ENCODE data around the gene ATF7. TPM values are rescaled to one million over a fixed set of nuclear protein-coding genes. Genes with fewer than 3 reads are reported as not detected.

Gene ATF7
- total and polyA plus RNA-seq, 2 of the 4 experiments (the other 2 are of a cell fraction) = 7.0 to 16.3 TPM

- Histone ChIP-seq H3K56ac (ENCODE audit: extremely low read depth, insufficient read depth, low read length) (no peak overlapping the region), H4K8ac (ENCODE audit: low read depth in 2 of 2, low read length in 2 of 2) (no peak overlapping the region), H4K91ac (ENCODE audit: insufficient read depth, low read depth, low read length) (no peak overlapping the region), H3K14ac (replicated peaks; ENCODE audit: low read depth, low read length) (no peak overlapping the region), H3K4me3 (ENCODE audit: insufficient read depth, low read depth, low read length) (no peak overlapping the region), H4K5ac (ENCODE audit: low read depth, low read length) (no peak overlapping the region), H2BK5ac (ENCODE audit: low read depth, low read length, poor library complexity, severe bottlenecking) (no peak overlapping the region), H3K27me3 (ENCODE audit: control insufficient read depth, insufficient read depth, low read length) (no peaks in the 10 kb centered on the region), H2BK20ac (ENCODE audit: low read depth, low read length) (no peak overlapping the region), H2BK15ac (ENCODE audit: low read depth, low read length) (no peak overlapping the region), H3K79me1 (ENCODE audit: low read depth in 1 of 2, low read length in 2 of 2) (peaks cover 8 to 20% of the 10 kb centered on the region in 2 experiments), H3K9ac (ENCODE audit: low read depth, low read length) (no peak overlapping the region), H3K27ac (ENCODE audit: insufficient read depth, low read length) (no peak overlapping the region), H3K4me1 (ENCODE audit: control insufficient read depth, insufficient read depth, low read length) (peaks cover 4% of the 10 kb centered on the region), H2AFZ (replicated peaks; ENCODE audit: low read length, poor library complexity) (no peak overlapping the region), H2BK120ac (ENCODE audit: low read depth, low read length) (no peak overlapping the region), H2AK5ac (ENCODE audit: low read depth, low read length) (no peak overlapping the region), H4K20me1 (ENCODE audit: insufficient read depth, low read length) (no peaks in the 10 kb centered on the region), H3K18ac (ENCODE audit: low read depth, low read length) (no peak overlapping the region), H3K9me1 (ENCODE audit: insufficient read depth, low read length) (peaks cover 8% of the 10 kb centered on the region), H2AK9ac (replicated peaks; ENCODE audit: low read depth, low read length, poor library complexity) (no peak overlapping the region), H3K4me2 (ENCODE audit: low read depth, low read length) (no peak overlapping the region), H3K9me3 (ENCODE audit: control insufficient read depth, insufficient read depth, low read length) (no peaks in the 10 kb centered on the region), H3K4ac (ENCODE audit: low read depth, low read length) (no peak overlapping the region), H3K23ac (ENCODE audit: low read depth, low read length) (no peak overlapping the region), H3K36me3 (ENCODE audit: control insufficient read depth, insufficient read depth, low read length) (peaks cover 34% of the 10 kb centered on the region)
- dilution Hi-C loops (cut with HindIII; ENCODE audit: low sequenced_read_pairs, unreplicated experiment) (no loop called here), intact Hi-C loops (cut with micrococcal nuclease) (no loop called here), in situ Hi-C loops (cut with MboI; ENCODE audit: low sequenced_read_pairs) (no loop called here)
- no peak for DNase-seq
- ChIA-PET POLR2A (ENCODE audit: unreplicated experiment) (no interaction called here), CTCF (no interaction called here)
- WGBS, 2 experiments (ENCODE audit: extremely low coverage in 2 of 2, insufficient read length in 1 of 2) = no CpG with 5 or more reads among the region's 7 CpGs
- TF ChIP-seq CHD1 (IDR thresholded peaks at IDR 0.05; ENCODE audit: low read depth, low read length) (no peak), FOS (IDR thresholded peaks at IDR 0.05; ENCODE audit: low read depth, low read length) (no peak), MAFK (IDR thresholded peaks at IDR 0.05; ENCODE audit: low read depth, low read length) (no peak), RAD21 (IDR thresholded peaks at IDR 0.05; ENCODE audit: low read length) (no peak), POLR2A (IDR thresholded peaks at IDR 0.05; ENCODE audit: low read depth, low read length) (no peak), NFE2L2 (IDR thresholded peaks at IDR 0.05; ENCODE audit: low read depth, low read length) (no peak), MXI1 (IDR thresholded peaks at IDR 0.05; ENCODE audit: borderline replicate concordance, low read depth, low read length) (no peak), BHLHE40 (IDR thresholded peaks at IDR 0.05; ENCODE audit: low read depth, low read length) (no peak), CEBPB (IDR thresholded peaks at IDR 0.05; ENCODE audit: low read depth, low read length) (no peak), RFX5 (IDR thresholded peaks at IDR 0.05; ENCODE audit: low read depth, low read length) (no peak), MAZ (IDR thresholded peaks at IDR 0.05; ENCODE audit: borderline replicate concordance, low read depth, low read length) (no peak), RCOR1 (IDR thresholded peaks at IDR 0.05; ENCODE audit: insufficient replicate concordance, low read length) (no peak), SMC3 (IDR thresholded peaks at IDR 0.05; ENCODE audit: low read depth, low read length) (no peak)
- TF ChIP-seq, protein P1, sequence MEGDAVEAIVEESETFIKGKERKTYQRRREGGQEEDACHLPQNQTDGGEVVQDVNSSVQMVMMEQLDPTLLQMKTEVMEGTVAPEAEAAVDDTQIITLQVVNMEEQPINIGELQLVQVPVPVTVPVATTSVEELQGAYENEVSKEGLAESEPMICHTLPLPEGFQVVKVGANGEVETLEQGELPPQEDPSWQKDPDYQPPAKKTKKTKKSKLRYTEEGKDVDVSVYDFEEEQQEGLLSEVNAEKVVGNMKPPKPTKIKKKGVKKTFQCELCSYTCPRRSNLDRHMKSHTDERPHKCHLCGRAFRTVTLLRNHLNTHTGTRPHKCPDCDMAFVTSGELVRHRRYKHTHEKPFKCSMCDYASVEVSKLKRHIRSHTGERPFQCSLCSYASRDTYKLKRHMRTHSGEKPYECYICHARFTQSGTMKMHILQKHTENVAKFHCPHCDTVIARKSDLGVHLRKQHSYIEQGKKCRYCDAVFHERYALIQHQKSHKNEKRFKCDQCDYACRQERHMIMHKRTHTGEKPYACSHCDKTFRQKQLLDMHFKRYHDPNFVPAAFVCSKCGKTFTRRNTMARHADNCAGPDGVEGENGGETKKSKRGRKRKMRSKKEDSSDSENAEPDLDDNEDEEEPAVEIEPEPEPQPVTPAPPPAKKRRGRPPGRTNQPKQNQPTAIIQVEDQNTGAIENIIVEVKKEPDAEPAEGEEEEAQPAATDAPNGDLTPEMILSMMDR (conservative IDR thresholded peaks at IDR 0.05; ENCODE audit: low read depth, low read length) = no peak
- TF ChIP-seq, protein P2, sequence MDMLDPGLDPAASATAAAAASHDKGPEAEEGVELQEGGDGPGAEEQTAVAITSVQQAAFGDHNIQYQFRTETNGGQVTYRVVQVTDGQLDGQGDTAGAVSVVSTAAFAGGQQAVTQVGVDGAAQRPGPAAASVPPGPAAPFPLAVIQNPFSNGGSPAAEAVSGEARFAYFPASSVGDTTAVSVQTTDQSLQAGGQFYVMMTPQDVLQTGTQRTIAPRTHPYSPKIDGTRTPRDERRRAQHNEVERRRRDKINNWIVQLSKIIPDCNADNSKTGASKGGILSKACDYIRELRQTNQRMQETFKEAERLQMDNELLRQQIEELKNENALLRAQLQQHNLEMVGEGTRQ (IDR thresholded peaks at IDR 0.05; ENCODE audit: low read depth, low read length) = no peak
- TF ChIP-seq, protein P3, sequence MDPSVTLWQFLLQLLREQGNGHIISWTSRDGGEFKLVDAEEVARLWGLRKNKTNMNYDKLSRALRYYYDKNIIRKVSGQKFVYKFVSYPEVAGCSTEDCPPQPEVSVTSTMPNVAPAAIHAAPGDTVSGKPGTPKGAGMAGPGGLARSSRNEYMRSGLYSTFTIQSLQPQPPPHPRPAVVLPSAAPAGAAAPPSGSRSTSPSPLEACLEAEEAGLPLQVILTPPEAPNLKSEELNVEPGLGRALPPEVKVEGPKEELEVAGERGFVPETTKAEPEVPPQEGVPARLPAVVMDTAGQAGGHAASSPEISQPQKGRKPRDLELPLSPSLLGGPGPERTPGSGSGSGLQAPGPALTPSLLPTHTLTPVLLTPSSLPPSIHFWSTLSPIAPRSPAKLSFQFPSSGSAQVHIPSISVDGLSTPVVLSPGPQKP (IDR thresholded peaks at IDR 0.05; ENCODE audit: borderline replicate concordance, low read depth, low read length) = no peak
- no peak; the same call in 1 of the 2 replicates for ATAC-seq (ENCODE audit: low read depth)
- no TSS peak for BruUV-seq (replicated peaks)
These were observed 38.8 kb upstream of the ATF7 start for GRCh38 chr12:53664936-53665335.

Measured in IMR-90 (cell line).